ENCODE results near the gene LMO1.

LMO1 gene

GRCh38 chr11:8263769-8264410 is at the start of gene LMO1:
LMO1 (minus strand) TSS chr11:8263878; CDS start chr11:8263362, 516 bp downstream.
- DNase-seq (ENCODE audit: low read depth): peak; percentile 30

- DNase-seq (ENCODE audit: low read depth): no peak
Observed at GRCh38 chr11:8312986-8313385, 49.3 kb upstream of the LMO1 start.

- DNase-seq (ENCODE audit: low read depth): no peak
Observed at GRCh38 chr11:8311366-8311765, 47.7 kb upstream of the LMO1 start.

- no peak for DNase-seq (ENCODE audit: low read depth)
Observed at GRCh38 chr11:8310743-8311298, 47.1 kb upstream of the LMO1 start.

- no peak for DNase-seq (ENCODE audit: low read depth)
Observed at GRCh38 chr11:8309862-8310261, 46.2 kb upstream of the LMO1 start.

- no peak for DNase-seq (ENCODE audit: low read depth)
Observed at GRCh38 chr11:8309311-8309710, 45.6 kb upstream of the LMO1 start.

GRCh38 chr11:8307601-8308000 is 43.9 kb upstream of the LMO1 start:
- DNase-seq (ENCODE audit: low read depth): no peak

GRCh38 chr11:8301622-8302021 is 37.9 kb upstream of the LMO1 start:
- no peak for DNase-seq (ENCODE audit: low read depth)

GRCh38 chr11:8298801-8299786 is 35.4 kb upstream of the LMO1 start:
- no peak for DNase-seq (ENCODE audit: low read depth)

- DNase-seq (ENCODE audit: low read depth): no peak
Observed at GRCh38 chr11:8297781-8298440, 34.2 kb upstream of the LMO1 start.

GRCh38 chr11:8296872-8297271 is 33.2 kb upstream of the LMO1 start:
- no peak for DNase-seq (ENCODE audit: low read depth)

GRCh38 chr11:8296038-8296649 is 32.5 kb upstream of the LMO1 start:
- no peak for DNase-seq (ENCODE audit: low read depth)

GRCh38 chr11:8294251-8294935 is 30.7 kb upstream of the LMO1 start:
- no peak for DNase-seq (ENCODE audit: low read depth)

GRCh38 chr11:8293171-8293570 is 29.5 kb upstream of the LMO1 start:
- no peak for DNase-seq (ENCODE audit: low read depth)

GRCh38 chr11:8292351-8292750 is 28.7 kb upstream of the LMO1 start:
- no peak for DNase-seq (ENCODE audit: low read depth)

GRCh38 chr11:8291421-8292350 is 28.0 kb upstream of the LMO1 start:
- DNase-seq (ENCODE audit: low read depth): no peak

GRCh38 chr11:8290081-8290810 is 26.6 kb upstream of the LMO1 start:
- no peak for DNase-seq (ENCODE audit: low read depth)

GRCh38 chr11:8289492-8289918 is 25.8 kb upstream of the LMO1 start:
- DNase-seq (ENCODE audit: low read depth): no peak

GRCh38 chr11:8288824-8289491 is 25.3 kb upstream of the LMO1 start:
- DNase-seq (ENCODE audit: low read depth): no peak

All from HS-27A (cell line).